VCaP (cell line): Measurements from ENCODE around the gene CHD9.

ENCODE experiments used
- H3K27ac ChIP-seq: fragments of 450-650 bp; 2 replicates; pipeline ENCODE4 v1.5.1; 2017
- CTCF ChIP-seq: fragments of 450-650 bp; conservative IDR thresholded peaks from 2 replicates; pipeline ENCODE4 v1.5.1; 2017; ENCODE audit warnings: mild to moderate bottlenecking, moderate library complexity

The CHD9 gene

GRCh38 chr16:53091466-53092211 is 36.8 kb downstream of the CHD9 start:
- no peak overlapping the region for H3K27ac ChIP-seq
- TF ChIP-seq CTCF: no peak

- H3K27ac ChIP-seq: no peak overlapping the region
- no peak for TF ChIP-seq CTCF
Observed at GRCh38 chr16:53092284-53092683, 37.5 kb downstream of the CHD9 start.

GRCh38 chr16:53093162-53093744 is 38.5 kb downstream of the CHD9 start:
- peak overlapping the region; percentile 57 for H3K27ac ChIP-seq
- no peak for TF ChIP-seq CTCF

- H3K27ac ChIP-seq: peak overlapping the region; percentile 57
- no peak for TF ChIP-seq CTCF
Observed at GRCh38 chr16:53094013-53094630, 39.3 kb downstream of the CHD9 start.

GRCh38 chr16:53097190-53097589 is 42.4 kb downstream of the CHD9 start:
- TF ChIP-seq CTCF: no peak
- no peak overlapping the region for H3K27ac ChIP-seq

GRCh38 chr16:53098526-53099317 is 43.9 kb downstream of the CHD9 start:
- peak overlapping the region; percentile 83 for H3K27ac ChIP-seq

More at GRCh38 chr16:53098526-53099317, 43.9 kb downstream of the CHD9 start:
- TF ChIP-seq CTCF: no peak
